ENCODE data around the gene OR6C2.

GRCh38 chr12:55443776-55444175 is at the start of gene OR6C2:
- TF ChIP-seq CTCF (IDR thresholded peaks at IDR 0.05) (no peak), POLR2A (IDR thresholded peaks at IDR 0.05) (no peak)

Data from esophagus squamous epithelium (tissue), 4 donors.